Measurements from ENCODE around the gene DNAJC11.
"Not testable (repeated sequence)": the region's sequence is repeated elsewhere in the genome, so short reads cannot be mapped to it uniquely, and the experiment has no call there.

Gene DNAJC11

GRCh38 chr1:6695868-6696267 is 5.7 kb downstream of the DNAJC11 start:
- no peak for DNase-seq (ENCODE audit: low spot score)

- no peak for DNase-seq (ENCODE audit: low spot score)
These were observed 7.4 kb downstream of the DNAJC11 start for GRCh38 chr1:6694121-6694713.

GRCh38 chr1:6692956-6693355 is 8.7 kb downstream of the DNAJC11 start:
- no peak for DNase-seq (ENCODE audit: low spot score)

GRCh38 chr1:6691507-6691906 is 10.1 kb downstream of the DNAJC11 start:
- no peak for DNase-seq (ENCODE audit: low spot score)

GRCh38 chr1:6690186-6690585 is 11.4 kb downstream of the DNAJC11 start:
- no peak for DNase-seq (ENCODE audit: low spot score)

GRCh38 chr1:6688757-6689156 is 12.9 kb downstream of the DNAJC11 start:
- DNase-seq (ENCODE audit: low spot score) = no peak

- no peak for DNase-seq (ENCODE audit: low spot score)
These were observed 13.6 kb downstream of the DNAJC11 start for GRCh38 chr1:6688001-6688400.

- DNase-seq (ENCODE audit: low spot score) = no peak
These were observed 15.3 kb downstream of the DNAJC11 start for GRCh38 chr1:6686294-6686693.

- no peak for DNase-seq (ENCODE audit: low spot score)
These were observed 16.2 kb downstream of the DNAJC11 start for GRCh38 chr1:6685381-6685780.

GRCh38 chr1:6683434-6683833 is 18.2 kb downstream of the DNAJC11 start:
- DNase-seq (ENCODE audit: low spot score) = no peak

GRCh38 chr1:6675941-6676340 is 25.7 kb downstream of the DNAJC11 start:
- DNase-seq (ENCODE audit: low spot score) = no peak

- no peak for DNase-seq (ENCODE audit: low spot score)
These were observed 26.8 kb downstream of the DNAJC11 start for GRCh38 chr1:6674771-6675170.

- no peak for DNase-seq (ENCODE audit: low spot score)
These were observed 27.7 kb downstream of the DNAJC11 start for GRCh38 chr1:6673816-6674398.

GRCh38 chr1:6672558-6672957 is 29.1 kb downstream of the DNAJC11 start:
- no peak for DNase-seq (ENCODE audit: low spot score)

GRCh38 chr1:6668503-6668902 is 33.1 kb downstream of the DNAJC11 start:
- no peak for DNase-seq (ENCODE audit: low spot score)

GRCh38 chr1:6667139-6667538 is 34.5 kb downstream of the DNAJC11 start:
- no peak for DNase-seq (ENCODE audit: low spot score)

- no peak for DNase-seq (ENCODE audit: low spot score)
These were observed 34.9 kb downstream of the DNAJC11 start for GRCh38 chr1:6666696-6667095.

- DNase-seq (ENCODE audit: low spot score) = not testable (repeated sequence)
These were observed 39.1 kb downstream of the DNAJC11 start for GRCh38 chr1:6662468-6662867.

GRCh38 chr1:6660415-6661049 is 41.1 kb downstream of the DNAJC11 start:
- DNase-seq (ENCODE audit: low spot score) = no peak

- no peak for DNase-seq (ENCODE audit: low spot score)
These were observed 43.1 kb downstream of the DNAJC11 start for GRCh38 chr1:6658359-6659060.

- DNase-seq (ENCODE audit: low spot score) = no peak
These were observed 44.5 kb downstream of the DNAJC11 start for GRCh38 chr1:6657138-6657537.

- DNase-seq (ENCODE audit: low spot score) = no peak
These were observed 48.0 kb downstream of the DNAJC11 start for GRCh38 chr1:6653436-6654290.

Measured in ecto neural progenitor cell (in vitro differentiated cells).